ENCODE results near the gene CPXM2. TPM values are rescaled to one million over a fixed set of nuclear protein-coding genes. Genes with fewer than 3 reads are reported as not detected.

Gene CPXM2
- total and polyA plus RNA-seq, 4 donors: 0.05 to 0.92 (median 0.44) TPM

GRCh38 chr10:123841560-123841959, 50.0 kb downstream of the CPXM2 start (continued):
- no peak for TF ChIP-seq ZBTB33 (IDR thresholded peaks at IDR 0.05)

- no peak overlapping the region for H3K27ac ChIP-seq (ENCODE audit: low read depth in 1 of 2, low read length in 2 of 2)
- WGBS: 77% methylated on average over 9 of the region's 9 CpGs
These were observed 50.5 kb downstream of the CPXM2 start for GRCh38 chr10:123841115-123841514.

GRCh38 chr10:123840714-123841113, 50.9 kb downstream of the CPXM2 start:
- H3K27me3 ChIP-seq (ENCODE audit: control insufficient read depth in 4 of 4, insufficient read depth in 4 of 4, low read length in 3 of 4): peaks cover 0 to 6% (median 3%) of the 10 kb centered on the region in 4 donors
- no peaks in the 10 kb centered on the region for H3K4me1 ChIP-seq (ENCODE audit: control insufficient read depth in 4 of 4, insufficient read depth in 4 of 4, low read length in 3 of 4)
- H3K4me3 ChIP-seq (ENCODE audit: low read depth in 1 of 3, low read length in 3 of 3): no peak overlapping the region
- no peaks in the 10 kb centered on the region for H3K36me3 ChIP-seq (ENCODE audit: control insufficient read depth in 4 of 4, insufficient read depth in 3 of 4, low read depth in 1 of 4, low read length in 3 of 4)
- TF ChIP-seq NR2F2 (IDR thresholded peaks at IDR 0.05): no peak
- no peak for TF ChIP-seq GABPA (IDR thresholded peaks at IDR 0.05 in 1 of 2, conservative IDR thresholded peaks at IDR 0.05 in 1 of 2)
- TF ChIP-seq SP1 (IDR thresholded peaks at IDR 0.05): no peak
- no peak for TF ChIP-seq REST (IDR thresholded peaks at IDR 0.05)
- TF ChIP-seq TAF1 (conservative IDR thresholded peaks at IDR 0.05): no peak
- TF ChIP-seq YY1 (IDR thresholded peaks at IDR 0.05): no peak
- TF ChIP-seq CTCF (IDR thresholded peaks at IDR 0.05; ENCODE audit: low read depth, low read length, missing input control): no peak
- TF ChIP-seq FOXA1 (IDR thresholded peaks at IDR 0.05): no peak
- no peak for TF ChIP-seq JUND (IDR thresholded peaks at IDR 0.05)
- no peak for TF ChIP-seq ATF3 (IDR thresholded peaks at IDR 0.05)
- no peak for TF ChIP-seq HNF4G (IDR thresholded peaks at IDR 0.05)
- no peak for TF ChIP-seq FOXA2 (IDR thresholded peaks at IDR 0.05)
- no peak for TF ChIP-seq RAD21 (IDR thresholded peaks at IDR 0.05)
- TF ChIP-seq RXRA (IDR thresholded peaks at IDR 0.05): no peak
- no peak for TF ChIP-seq EGR1 (IDR thresholded peaks at IDR 0.05; ENCODE audit: low read depth in 2 of 2)
- TF ChIP-seq ZBTB33 (IDR thresholded peaks at IDR 0.05): no peak
- no peak for TF ChIP-seq HNF4A (conservative IDR thresholded peaks at IDR 0.05)
- TF ChIP-seq MAX (IDR thresholded peaks at IDR 0.05): no peak
- no peak overlapping the region for H3K9ac ChIP-seq (ENCODE audit: low read depth in 1 of 2, low read length in 2 of 2)
- 76% methylated on average over 4 of the region's 4 CpGs for WGBS
- H3K27ac ChIP-seq (ENCODE audit: low read depth in 1 of 2, low read length in 2 of 2): no peak overlapping the region
- no peak for DNase-seq (ENCODE audit: low spot score)
- no peaks in the 10 kb centered on the region for H3K9me3 ChIP-seq (ENCODE audit: control insufficient read depth in 4 of 4, low read length in 3 of 4)

More at GRCh38 chr10:123841115-123841514, 50.5 kb downstream of the CPXM2 start:
- peaks cover 0 to 6% (median 3%) of the 10 kb centered on the region in 4 donors for H3K27me3 ChIP-seq (ENCODE audit: control insufficient read depth in 4 of 4, insufficient read depth in 4 of 4, low read length in 3 of 4)
- no peak for DNase-seq (ENCODE audit: low spot score)
- no peaks in the 10 kb centered on the region for H3K9me3 ChIP-seq (ENCODE audit: control insufficient read depth in 4 of 4, low read length in 3 of 4)
- H3K9ac ChIP-seq (ENCODE audit: low read depth in 1 of 2, low read length in 2 of 2): no peak overlapping the region
- H3K36me3 ChIP-seq (ENCODE audit: control insufficient read depth in 4 of 4, insufficient read depth in 3 of 4, low read depth in 1 of 4, low read length in 3 of 4): no peaks in the 10 kb centered on the region
- no peak for TF ChIP-seq RXRA (IDR thresholded peaks at IDR 0.05)
- H3K4me3 ChIP-seq (ENCODE audit: low read depth in 1 of 3, low read length in 3 of 3): no peak overlapping the region
- H3K4me1 ChIP-seq (ENCODE audit: control insufficient read depth in 4 of 4, insufficient read depth in 4 of 4, low read length in 3 of 4): no peaks in the 10 kb centered on the region
